Measurements from ENCODE around the gene WDR6.
A peak's percentile ranks its signal among the peaks of the same experiment; 100 is the strongest.

Gene WDR6

DNA sequence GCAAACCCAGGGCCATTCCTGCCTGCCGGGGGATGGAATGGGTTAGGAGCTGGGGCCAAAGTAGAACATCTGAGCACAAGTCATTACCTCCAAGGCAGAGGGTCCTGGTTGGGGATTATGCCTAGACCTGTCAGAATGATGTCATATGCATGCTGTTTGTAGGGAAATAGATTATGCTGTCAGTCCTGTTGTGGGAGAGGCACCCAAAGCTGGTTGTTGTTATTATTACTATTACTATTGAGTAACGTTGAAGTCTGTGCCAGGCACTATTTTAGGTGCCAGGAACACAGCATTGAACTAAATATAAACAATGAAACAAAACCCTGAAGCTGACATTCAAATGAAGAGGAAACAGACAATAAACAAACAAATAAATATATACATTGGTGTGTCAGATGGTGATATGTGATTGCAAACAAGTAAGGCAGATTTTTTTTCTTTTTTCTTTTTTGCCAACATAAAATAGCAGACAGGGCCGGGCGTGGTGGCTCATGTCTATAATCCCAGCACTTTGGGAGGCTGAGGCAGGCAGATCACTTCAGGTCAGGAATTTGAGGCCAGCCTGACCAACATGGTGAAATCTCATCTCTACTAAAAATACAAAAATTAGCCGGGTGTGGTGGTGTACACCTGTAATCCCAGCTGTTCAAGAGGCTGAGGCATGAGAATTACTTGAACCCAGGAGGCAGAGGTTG lies 15.2 kb upstream of the WDR6 start:
- Histone ChIP-seq H3K36me3 (replicated peaks in 1 of 2; ENCODE audit: control insufficient read depth in 2 of 2, insufficient read depth in 2 of 2, low read length in 2 of 2) (peaks cover 2 to 26% of the 10 kb centered on the region in 2 donors), H3K4me2 (ENCODE audit: insufficient read depth, low read length, poor library complexity, severe bottlenecking) (peak overlapping the region; percentile 19), H4K91ac (ENCODE audit: low read depth, low read length, poor library complexity) (no peak overlapping the region), H3K27me3 (ENCODE audit: control insufficient read depth in 3 of 3, insufficient read depth in 3 of 3, low read depth in 1 of 3, low read length in 3 of 3) (no peaks in the 10 kb centered on the region), H4K8ac (ENCODE audit: low read depth, low read length) (no peak overlapping the region), H3K4me1 (ENCODE audit: control insufficient read depth in 2 of 2, insufficient read depth in 1 of 2, low read depth in 1 of 2, low read length in 2 of 2) (peaks cover 13 to 23% of the 10 kb centered on the region in 2 donors), H2AK5ac (ENCODE audit: low read depth, low read length) (peak overlapping the region; percentile 10), H3K9me3 (replicated peaks in 1 of 2; ENCODE audit: control insufficient read depth in 2 of 2, insufficient read depth in 1 of 2, low read depth in 1 of 2, low read length in 2 of 2) (no peaks in the 10 kb centered on the region), H3K4me3 (ENCODE audit: low read length in 2 of 2) (no peak overlapping the region), H2BK15ac (ENCODE audit: low read length) (no peak overlapping the region), H2BK120ac (ENCODE audit: low read depth, low read length) (no peak overlapping the region), H3K9ac (ENCODE audit: low read depth, low read length, poor library complexity) (peak overlapping the region; percentile 55), H3K18ac (ENCODE audit: low read length) (no peak overlapping the region), H2BK5ac (ENCODE audit: low read length) (no peak overlapping the region), H2AFZ (ENCODE audit: low read length) (no peak overlapping the region), H3K14ac (ENCODE audit: low read length) (no peak overlapping the region), H3K23ac (ENCODE audit: low read depth, low read length, poor library complexity) (no peak overlapping the region), H3K79me1 (ENCODE audit: low read depth, low read length) (peaks cover 10% of the 10 kb centered on the region), H3K27ac (replicated peaks; ENCODE audit: low read length) (no peak overlapping the region), H2BK12ac (ENCODE audit: low read length) (no peak overlapping the region), H3K4ac (ENCODE audit: low read length) (no peak overlapping the region)
- WGBS, 2 donors (ENCODE audit: extremely low coverage in 2 of 2, insufficient read length in 2 of 2, insufficient replicate concordance in 1 of 2), result no CpG with 5 or more reads among the region's 5 CpGs
- no peak for DNase-seq (ENCODE audit: low spot score)

DNA sequence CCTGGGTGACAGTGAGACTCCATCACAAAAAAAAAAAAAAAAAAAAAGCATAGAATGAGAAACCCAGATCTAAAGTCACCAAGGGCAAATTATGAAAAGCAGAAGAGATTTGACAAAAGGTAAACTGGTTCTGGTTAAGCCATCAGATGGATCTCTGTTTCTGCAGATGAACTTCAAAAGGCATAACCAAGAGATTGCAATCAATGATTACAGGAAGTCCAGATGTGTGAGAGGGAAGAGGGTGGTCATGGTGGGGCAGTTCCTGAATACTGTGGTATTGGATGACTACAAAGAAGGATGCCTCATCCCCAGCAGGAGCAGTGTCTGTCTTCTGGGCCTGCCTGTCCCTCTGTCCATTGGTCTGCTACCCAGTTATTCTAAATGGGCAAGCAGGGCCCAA lies 13.4 kb upstream of the WDR6 start:
- H3K9me3 ChIP-seq (replicated peaks in 1 of 2; ENCODE audit: control insufficient read depth in 2 of 2, insufficient read depth in 1 of 2, low read depth in 1 of 2, low read length in 2 of 2), result no peaks in the 10 kb centered on the region
- H3K27me3 ChIP-seq (ENCODE audit: control insufficient read depth in 3 of 3, insufficient read depth in 3 of 3, low read depth in 1 of 3, low read length in 3 of 3), result no peaks in the 10 kb centered on the region

DNA sequence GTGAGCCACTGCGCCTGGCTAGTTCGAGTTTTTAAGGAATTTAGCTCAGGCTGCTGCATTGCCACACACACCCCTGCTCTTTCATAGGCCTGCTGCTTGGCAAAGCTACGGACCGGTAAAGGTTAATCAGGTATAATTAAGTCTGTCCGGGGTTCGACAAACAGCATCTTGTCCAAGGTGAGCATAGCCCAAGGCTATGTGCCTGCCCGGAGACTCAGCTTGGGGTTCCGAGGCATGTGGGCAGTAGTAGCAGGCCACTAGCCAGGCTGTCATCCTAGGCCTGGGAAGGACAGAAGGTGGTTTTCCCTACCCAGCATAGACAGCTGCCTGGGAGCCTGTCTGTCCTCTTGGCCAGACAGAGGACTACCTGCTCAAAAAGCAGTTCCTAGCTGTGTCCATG lies 10.6 kb upstream of the WDR6 start:
- Histone ChIP-seq H3K14ac (ENCODE audit: low read length) (no peak overlapping the region), H2BK5ac (ENCODE audit: low read length) (peak overlapping the region; percentile 3), H2AFZ (ENCODE audit: low read length) (no peak overlapping the region), H3K23ac (ENCODE audit: low read depth, low read length, poor library complexity) (no peak overlapping the region), H2BK12ac (ENCODE audit: low read length) (no peak overlapping the region), H3K79me1 (ENCODE audit: low read depth, low read length) (peaks cover 1% of the 10 kb centered on the region), H3K36me3 (replicated peaks in 1 of 2; ENCODE audit: control insufficient read depth in 2 of 2, insufficient read depth in 2 of 2, low read length in 2 of 2) (peaks cover 2 to 26% of the 10 kb centered on the region in 2 donors), H2BK15ac (ENCODE audit: low read length) (no peak overlapping the region), H4K8ac (ENCODE audit: low read depth, low read length) (no peak overlapping the region), H3K9me3 (replicated peaks in 1 of 2; ENCODE audit: control insufficient read depth in 2 of 2, insufficient read depth in 1 of 2, low read depth in 1 of 2, low read length in 2 of 2) (no peaks in the 10 kb centered on the region), H2BK120ac (ENCODE audit: low read depth, low read length) (no peak overlapping the region), H3K9ac (ENCODE audit: low read depth, low read length, poor library complexity) (no peak overlapping the region), H3K18ac (ENCODE audit: low read length) (no peak overlapping the region), H3K27me3 (ENCODE audit: control insufficient read depth in 3 of 3, insufficient read depth in 3 of 3, low read depth in 1 of 3, low read length in 3 of 3) (no peaks in the 10 kb centered on the region), H3K4ac (ENCODE audit: low read length) (no peak overlapping the region), H3K4me2 (ENCODE audit: insufficient read depth, low read length, poor library complexity, severe bottlenecking) (no peak overlapping the region), H3K4me1 (ENCODE audit: control insufficient read depth in 2 of 2, insufficient read depth in 1 of 2, low read depth in 1 of 2, low read length in 2 of 2) (peaks cover 21 to 29% of the 10 kb centered on the region in 2 donors), H2AK5ac (ENCODE audit: low read depth, low read length) (no peak overlapping the region), H3K4me3 (ENCODE audit: low read length in 2 of 2) (no peak overlapping the region), H3K27ac (replicated peaks; ENCODE audit: low read length) (no peak overlapping the region), H4K91ac (ENCODE audit: low read depth, low read length, poor library complexity) (no peak overlapping the region)
- DNase-seq (ENCODE audit: low spot score), result no peak
- WGBS, 2 donors (ENCODE audit: extremely low coverage in 2 of 2, insufficient read length in 2 of 2, insufficient replicate concordance in 1 of 2), result no CpG with 5 or more reads among the region's 8 CpGs

More for the DNA sequence above, 13.4 kb upstream of the WDR6 start:
- no peak overlapping the region for H4K8ac ChIP-seq (ENCODE audit: low read depth, low read length)
- no peak overlapping the region for H3K14ac ChIP-seq (ENCODE audit: low read length)
- H3K79me1 ChIP-seq (ENCODE audit: low read depth, low read length), result peaks cover 10% of the 10 kb centered on the region
- H2BK120ac ChIP-seq (ENCODE audit: low read depth, low read length), result no peak overlapping the region
- H3K36me3 ChIP-seq (replicated peaks in 1 of 2; ENCODE audit: control insufficient read depth in 2 of 2, insufficient read depth in 2 of 2, low read length in 2 of 2), result peaks cover 2 to 28% of the 10 kb centered on the region in 2 donors
- DNase-seq (ENCODE audit: low spot score), result no peak
- H2AK5ac ChIP-seq (ENCODE audit: low read depth, low read length), result no peak overlapping the region
- peaks cover 24 to 41% of the 10 kb centered on the region in 2 donors for H3K4me1 ChIP-seq (ENCODE audit: control insufficient read depth in 2 of 2, insufficient read depth in 1 of 2, low read depth in 1 of 2, low read length in 2 of 2)
- H3K4ac ChIP-seq (ENCODE audit: low read length), result no peak overlapping the region
- no peak overlapping the region for H2BK12ac ChIP-seq (ENCODE audit: low read length)
- H2BK15ac ChIP-seq (ENCODE audit: low read length), result no peak overlapping the region
- H4K91ac ChIP-seq (ENCODE audit: low read depth, low read length, poor library complexity), result no peak overlapping the region
- no peak overlapping the region for H3K9ac ChIP-seq (ENCODE audit: low read depth, low read length, poor library complexity)
- H3K23ac ChIP-seq (ENCODE audit: low read depth, low read length, poor library complexity), result no peak overlapping the region
- H2AFZ ChIP-seq (ENCODE audit: low read length), result no peak overlapping the region
- no peak overlapping the region for H3K18ac ChIP-seq (ENCODE audit: low read length)
- no peak overlapping the region for H3K27ac ChIP-seq (replicated peaks; ENCODE audit: low read length)
- no peak overlapping the region for H3K4me2 ChIP-seq (ENCODE audit: insufficient read depth, low read length, poor library complexity, severe bottlenecking)
- no peak overlapping the region for H3K4me3 ChIP-seq (ENCODE audit: low read length in 2 of 2)
- no peak overlapping the region for H2BK5ac ChIP-seq (ENCODE audit: low read length)

DNA sequence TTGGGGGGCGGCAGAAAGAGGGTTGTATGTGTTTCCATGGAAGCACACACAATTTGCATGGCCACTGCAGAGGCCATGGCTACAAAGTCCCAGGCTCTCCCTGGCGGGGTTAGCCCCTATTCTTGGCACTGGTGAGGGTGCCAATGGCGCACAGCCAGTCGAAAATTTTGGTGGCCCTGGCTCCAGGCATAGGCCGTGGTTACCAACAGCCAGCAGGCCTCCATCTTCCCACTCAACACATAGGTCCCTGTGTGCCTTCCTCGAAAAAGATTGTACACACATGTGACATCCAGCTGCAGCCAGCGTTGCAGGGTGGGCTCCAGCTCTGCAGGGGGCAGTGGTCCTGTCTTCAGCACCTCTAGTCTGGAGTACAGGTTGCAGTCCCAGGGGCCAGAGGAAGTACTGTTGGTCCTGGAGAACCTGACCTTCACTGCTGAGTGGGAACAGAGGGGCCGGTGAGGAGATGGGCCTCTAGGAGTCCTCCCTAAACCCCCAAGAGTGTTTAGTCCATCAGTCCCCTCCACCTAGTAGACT lies 10.0 kb upstream of the WDR6 start:
- Histone ChIP-seq H3K9me3 (replicated peaks in 1 of 2; ENCODE audit: control insufficient read depth in 2 of 2, insufficient read depth in 1 of 2, low read depth in 1 of 2, low read length in 2 of 2) (no peaks in the 10 kb centered on the region), H4K8ac (ENCODE audit: low read depth, low read length) (no peak overlapping the region), H4K91ac (ENCODE audit: low read depth, low read length, poor library complexity) (no peak overlapping the region), H2BK120ac (ENCODE audit: low read depth, low read length) (no peak overlapping the region), H2BK5ac (ENCODE audit: low read length) (peak overlapping the region; percentile 3), H3K4me1 (ENCODE audit: control insufficient read depth in 2 of 2, insufficient read depth in 1 of 2, low read depth in 1 of 2, low read length in 2 of 2) (peaks cover 20 to 27% of the 10 kb centered on the region in 2 donors), H3K14ac (ENCODE audit: low read length) (no peak overlapping the region), H3K27ac (replicated peaks; ENCODE audit: low read length) (no peak overlapping the region), H3K79me1 (ENCODE audit: low read depth, low read length) (no peaks in the 10 kb centered on the region), H3K4me2 (ENCODE audit: insufficient read depth, low read length, poor library complexity, severe bottlenecking) (no peak overlapping the region), H2AK5ac (ENCODE audit: low read depth, low read length) (no peak overlapping the region), H3K27me3 (ENCODE audit: control insufficient read depth in 3 of 3, insufficient read depth in 3 of 3, low read depth in 1 of 3, low read length in 3 of 3) (no peaks in the 10 kb centered on the region), H2BK12ac (ENCODE audit: low read length) (no peak overlapping the region), H3K4me3 (ENCODE audit: low read length in 2 of 2) (no peak overlapping the region), H2AFZ (ENCODE audit: low read length) (no peak overlapping the region), H2BK15ac (ENCODE audit: low read length) (no peak overlapping the region), H3K9ac (ENCODE audit: low read depth, low read length, poor library complexity) (no peak overlapping the region), H3K23ac (ENCODE audit: low read depth, low read length, poor library complexity) (peak overlapping the region; percentile 29), H3K4ac (ENCODE audit: low read length) (no peak overlapping the region), H3K18ac (ENCODE audit: low read length) (peak overlapping the region; percentile 25), H3K36me3 (replicated peaks in 1 of 2; ENCODE audit: control insufficient read depth in 2 of 2, insufficient read depth in 2 of 2, low read length in 2 of 2) (peaks cover 2 to 22% of the 10 kb centered on the region in 2 donors)
- no peak for DNase-seq (ENCODE audit: low spot score)
- no CpG with 5 or more reads among the region's 8 CpGs for WGBS, 2 donors (ENCODE audit: extremely low coverage in 2 of 2, insufficient read length in 2 of 2, insufficient replicate concordance in 1 of 2)
